H54 (cell line): ENCODE data around the gene NUFIP1.

ENCODE experiments used
- DNase-seq: peaks from one replicate; pipeline ENCODE4 v3.0.0; 2011; ENCODE audit warnings: low spot score, mixed read lengths; ENCODE audit not compliant: insufficient read length
- FAIRE-seq: peaks from 3 replicates; lab custom pipeline; 2011; peaks lifted over from hg19 to GRCh38; lab: Jason Lieb, UNC
- POLR2A ChIP-seq: IDR thresholded peaks from 2 replicates; pipeline ENCODE4 v1.6.1; 2011; ENCODE audit warnings: low read depth, mild to moderate bottlenecking, low read length

NUFIP1 gene

GRCh38 chr13:44895953-44896335 is 93.3 kb downstream of the NUFIP1 start:
- TF ChIP-seq POLR2A, result no peak
- FAIRE-seq (no peak), DNase-seq (no peak)

GRCh38 chr13:44895264-44895952 is 93.9 kb downstream of the NUFIP1 start:
- DNase-seq (no peak), FAIRE-seq (no peak)
- TF ChIP-seq POLR2A, result no peak

GRCh38 chr13:44894001-44894770 is 95.1 kb downstream of the NUFIP1 start:
- no peak for FAIRE-seq
- DNase-seq, result no peak
- TF ChIP-seq POLR2A, result no peak
